CD4-positive, alpha-beta T cell treated with Interleukin-4 for 1 hour (primary cell): ENCODE data around the gene DMWD.
"Not testable (repeated sequence)": the region's sequence is repeated elsewhere in the genome, so short reads cannot be mapped to it uniquely, and the experiment has no call there.

ENCODE experiments used
- DNase-seq, 2 donors: peaks; one replicate each; pipeline ENCODE4 v3.0.0-alpha.2; 2020 to 2022

Gene DMWD

DNA sequence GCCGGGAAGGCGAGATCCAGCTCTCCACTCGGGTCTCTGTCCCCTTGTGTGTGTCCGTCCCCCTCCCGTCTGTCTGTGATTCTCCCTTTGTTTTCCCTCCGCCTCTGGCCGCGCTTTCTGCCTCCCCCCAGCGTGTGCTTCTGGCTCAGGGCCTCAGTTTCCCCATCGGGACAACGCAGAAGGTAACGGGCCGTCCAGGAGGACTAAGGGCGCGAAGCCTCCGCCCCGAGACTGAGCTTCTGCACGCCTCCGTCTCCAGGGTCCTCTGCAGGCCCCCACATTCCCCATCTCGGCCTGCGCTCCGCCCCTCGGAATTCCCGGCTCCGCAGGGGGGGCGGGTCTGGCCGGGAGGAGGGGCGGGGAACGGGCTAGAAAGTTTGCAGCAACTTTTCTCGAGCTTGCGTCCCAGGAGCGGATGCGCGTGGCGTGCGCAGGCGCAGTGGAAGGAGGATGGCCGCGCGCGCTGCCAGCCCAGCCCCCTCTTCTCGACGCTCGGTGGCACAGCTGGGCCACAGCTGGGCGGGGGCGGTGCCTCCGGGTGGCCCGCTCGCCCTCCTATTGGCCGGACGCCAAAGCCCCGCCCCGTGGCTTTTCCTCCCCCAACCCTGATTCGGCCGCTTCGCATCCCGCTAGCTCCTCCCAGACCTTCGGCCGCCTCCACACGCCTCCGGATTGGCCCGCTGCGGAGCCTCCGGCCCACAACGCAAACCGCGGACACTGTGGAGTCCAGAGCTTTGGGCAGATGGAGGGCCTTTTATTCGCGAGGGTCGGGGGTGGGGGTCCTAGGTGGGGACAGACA is 23.5 kb downstream of the DMWD start, which contains the start of gene SIX5:
Gene SIX5 (minus strand): TSS at position 269 of the 799 bp plus-strand sequence. CDS start 408 bp downstream, outside the sequence.
- DNase-seq = peak; percentile 96 to 97

- DNase-seq = peak; percentile 36 to 46
These were observed 24.0 kb downstream of the DMWD start for GRCh38 chr19:45768655-45768983.

GRCh38 chr19:45767881-45768654 is 24.6 kb downstream of the DMWD start:
- no peak for DNase-seq

DNA sequence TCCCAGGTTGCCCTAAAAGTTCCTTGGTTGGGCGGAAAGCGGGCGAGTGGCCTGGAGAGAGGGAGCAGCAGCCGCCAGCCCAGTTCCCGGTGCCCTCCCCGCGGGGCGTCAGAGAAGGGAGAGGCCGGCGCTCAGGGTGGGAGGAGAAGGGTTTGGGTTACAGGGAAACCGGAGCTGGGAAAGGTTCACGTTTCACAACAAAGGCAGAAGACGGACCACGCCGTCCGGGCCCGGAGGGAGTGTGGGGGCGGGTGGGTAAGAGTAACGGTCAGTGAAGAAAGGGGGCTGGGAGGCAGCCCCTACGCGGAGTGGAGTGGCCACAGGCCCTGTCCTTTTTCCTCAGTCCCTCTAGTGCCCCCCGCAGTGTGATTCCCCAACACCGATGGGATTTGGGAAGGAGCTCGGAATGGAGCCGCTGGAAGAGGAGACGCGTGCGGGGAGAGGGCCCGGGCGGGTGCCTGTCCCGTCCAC is 25.2 kb downstream of the DMWD start:
- DNase-seq = no peak

DNA sequence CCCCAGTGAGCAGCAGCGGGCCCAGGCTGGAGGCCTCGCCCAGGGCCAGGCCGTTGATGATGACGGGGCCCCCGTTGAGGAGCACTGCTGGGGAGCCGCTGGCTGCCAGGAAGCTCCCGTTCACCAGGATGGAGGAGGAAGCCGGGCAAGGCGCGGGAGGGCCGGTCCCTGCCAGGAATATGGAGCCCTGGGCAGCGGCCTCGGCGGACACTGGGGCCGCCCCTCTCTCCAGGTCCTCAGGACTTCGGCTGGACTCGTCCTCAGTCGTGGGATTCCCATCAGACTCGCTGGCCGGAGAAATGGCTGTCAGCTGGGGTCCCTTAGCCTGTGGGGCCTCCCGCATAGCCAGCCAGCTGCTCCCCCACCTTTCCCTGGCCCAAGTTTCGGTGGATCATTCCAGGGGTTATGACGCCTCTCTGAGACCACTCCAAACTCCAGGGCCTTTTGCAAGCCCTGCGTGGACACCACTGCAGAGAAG is 25.7 kb downstream of the DMWD start:
- no peak for DNase-seq

DNA sequence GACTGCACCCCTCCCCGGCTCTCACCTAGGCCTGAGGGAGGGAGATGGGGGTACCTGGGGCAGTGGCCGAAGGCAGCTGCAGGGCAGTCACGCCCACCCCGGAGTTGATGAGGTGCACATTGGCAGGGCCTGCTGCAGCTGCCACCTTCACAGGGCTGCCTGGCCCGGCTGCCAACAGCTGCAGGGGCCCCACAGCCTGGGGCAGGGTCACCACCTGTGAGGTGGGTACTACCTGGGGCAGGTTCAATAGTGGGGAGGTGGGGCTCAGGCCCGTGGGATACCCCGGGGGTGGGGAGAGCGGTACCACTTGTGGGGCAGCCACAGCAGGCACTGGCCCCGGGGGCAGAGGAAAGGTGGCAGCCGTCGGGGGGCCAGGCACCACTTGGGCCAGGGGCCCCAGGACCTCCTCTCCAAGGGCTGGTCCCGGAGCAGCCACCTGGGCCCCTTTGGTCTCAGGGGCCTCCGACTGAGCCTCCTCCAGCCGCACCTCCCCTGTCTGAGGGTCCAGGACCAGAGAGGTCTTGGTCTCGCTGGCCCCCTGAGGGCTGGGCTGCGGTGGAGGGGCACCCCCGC is 26.3 kb downstream of the DMWD start:
- no peak for DNase-seq

GRCh38 chr19:45765702-45766295 is 26.8 kb downstream of the DMWD start:
- DNase-seq = no peak

DNA sequence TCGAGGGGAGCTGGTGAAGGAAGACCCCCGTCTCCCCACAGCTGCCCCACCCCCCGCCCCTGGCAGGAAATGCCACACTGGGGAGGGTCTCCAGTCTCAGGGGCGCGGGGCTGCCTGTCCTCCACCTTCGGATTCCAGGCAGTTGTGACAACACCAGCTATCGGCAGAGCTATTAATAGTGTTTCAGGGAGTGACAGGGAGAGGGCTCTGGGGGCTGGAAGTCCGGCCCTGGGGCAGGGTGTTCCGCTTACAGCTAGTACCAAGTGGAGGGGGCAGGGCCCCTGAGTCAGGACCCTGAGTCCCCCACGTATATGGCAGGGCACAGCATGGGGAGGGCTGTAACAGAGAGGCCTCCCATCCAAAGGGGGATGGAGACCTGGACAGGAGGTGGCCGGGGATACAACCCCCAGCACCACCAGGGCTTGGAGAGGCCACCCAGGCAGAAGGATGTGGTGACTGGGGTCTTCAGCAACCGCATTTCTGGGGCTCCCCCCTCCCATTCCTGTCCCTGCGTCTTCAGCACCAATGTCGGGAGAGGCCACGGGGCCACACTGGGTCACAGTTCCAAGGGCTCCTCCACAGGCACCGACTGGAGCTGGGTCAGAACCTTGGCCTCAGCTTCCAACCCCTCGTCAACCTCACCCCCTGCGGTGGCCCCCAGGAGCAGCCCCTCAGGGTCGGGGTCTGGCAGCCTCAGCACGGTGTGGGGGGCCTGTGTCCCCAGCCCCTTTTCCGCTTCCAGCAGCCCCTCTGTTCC is 27.5 kb downstream of the DMWD start:
- no peak for DNase-seq

GRCh38 chr19:45764475-45764874 is 28.2 kb downstream of the DMWD start:
- no peak for DNase-seq

DNA sequence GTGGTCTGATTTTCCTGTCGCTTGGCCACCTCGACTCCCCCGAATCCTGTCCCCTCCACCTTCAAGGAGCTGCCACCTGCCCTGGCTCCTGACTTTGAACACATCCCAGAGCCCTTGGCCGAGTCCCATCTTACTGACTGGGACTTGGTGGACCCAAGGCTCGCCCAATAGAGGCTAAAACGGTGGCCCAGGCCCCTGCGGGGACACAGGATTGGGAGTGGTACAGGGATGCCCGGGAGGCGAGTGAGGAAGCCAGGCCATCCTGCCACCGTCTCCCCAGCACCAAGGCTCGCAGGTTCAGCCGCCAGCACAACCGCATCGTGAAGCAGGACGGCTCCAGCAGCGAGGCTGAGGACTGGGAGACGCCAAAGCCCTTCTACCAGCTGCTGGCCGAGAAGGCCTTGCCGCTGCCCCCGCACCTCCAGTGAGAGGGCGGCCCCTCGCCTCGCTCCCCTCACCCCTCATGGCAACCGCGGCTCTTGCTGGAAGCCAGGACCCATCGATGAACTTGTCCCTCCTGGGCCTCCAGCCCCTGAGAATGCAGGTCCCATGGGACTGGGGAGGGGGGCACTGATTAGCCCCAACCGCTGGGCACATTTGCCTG is 28.9 kb downstream of the DMWD start:
- no peak for DNase-seq

DNA sequence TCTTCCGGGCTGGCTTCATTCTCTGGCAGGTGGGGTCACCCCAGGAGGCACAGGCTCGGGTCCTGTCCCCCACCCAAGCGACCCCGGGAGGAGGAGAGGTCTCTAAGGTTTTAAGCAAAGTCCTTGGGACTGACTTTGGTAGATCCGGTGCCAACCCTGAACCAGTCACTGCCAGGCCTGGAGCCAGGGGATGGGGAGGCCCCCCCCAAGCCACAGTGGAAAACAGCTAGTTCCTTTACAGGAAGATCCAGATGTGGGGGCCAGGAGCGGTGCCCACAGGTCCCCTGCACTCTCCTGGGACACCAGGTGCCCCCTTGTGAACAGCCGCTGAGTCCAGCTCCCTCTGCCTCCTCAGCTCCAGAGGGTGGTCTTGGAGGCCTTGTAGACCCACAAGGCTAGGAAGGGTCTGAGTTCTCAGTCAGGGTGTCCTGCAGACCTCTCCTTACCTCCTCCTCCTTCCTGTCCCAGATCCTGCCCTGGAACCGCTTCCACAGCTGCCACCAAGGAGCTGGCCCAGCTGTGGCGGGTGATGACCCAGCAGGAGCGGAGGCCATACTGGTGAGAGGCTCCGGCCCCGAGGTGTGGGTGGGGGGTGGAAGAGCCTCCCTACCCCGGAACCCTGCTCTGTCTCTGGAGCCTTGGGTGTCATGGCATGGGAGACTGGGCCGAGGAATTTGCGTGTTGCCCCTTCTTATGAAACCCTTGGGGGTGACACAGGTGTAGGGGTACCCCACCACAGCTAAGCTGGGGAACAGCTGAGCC is 29.6 kb downstream of the DMWD start:
- no peak for DNase-seq

GRCh38 chr19:45761714-45762113 is 30.9 kb downstream of the DMWD start:
- no peak for DNase-seq

DNA sequence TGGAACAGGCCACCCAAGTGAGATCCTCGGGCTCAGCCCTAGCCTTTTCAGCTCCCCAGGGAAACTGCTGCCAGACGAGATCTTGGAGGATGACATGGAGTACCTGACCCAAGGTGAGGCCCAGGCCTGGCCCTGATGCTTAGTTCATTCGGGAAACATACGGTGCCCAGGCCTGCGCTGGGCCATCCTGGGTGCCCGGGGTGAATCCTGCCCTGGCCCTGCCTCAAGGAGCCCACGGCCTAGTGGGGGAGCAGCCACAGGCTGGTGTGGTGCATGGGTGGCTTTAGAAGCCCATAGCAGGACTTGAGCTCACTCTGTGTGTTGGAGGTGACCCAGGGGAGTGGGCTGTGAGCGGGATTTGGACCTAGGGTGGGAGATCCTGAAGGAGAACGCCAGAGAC is 33.7 kb downstream of the DMWD start:
- no peak for DNase-seq

- no peak for DNase-seq
These were observed 35.0 kb downstream of the DMWD start for GRCh38 chr19:45757695-45758094.

- no peak for DNase-seq
These were observed 38.3 kb downstream of the DMWD start for GRCh38 chr19:45754323-45754722.

DNA sequence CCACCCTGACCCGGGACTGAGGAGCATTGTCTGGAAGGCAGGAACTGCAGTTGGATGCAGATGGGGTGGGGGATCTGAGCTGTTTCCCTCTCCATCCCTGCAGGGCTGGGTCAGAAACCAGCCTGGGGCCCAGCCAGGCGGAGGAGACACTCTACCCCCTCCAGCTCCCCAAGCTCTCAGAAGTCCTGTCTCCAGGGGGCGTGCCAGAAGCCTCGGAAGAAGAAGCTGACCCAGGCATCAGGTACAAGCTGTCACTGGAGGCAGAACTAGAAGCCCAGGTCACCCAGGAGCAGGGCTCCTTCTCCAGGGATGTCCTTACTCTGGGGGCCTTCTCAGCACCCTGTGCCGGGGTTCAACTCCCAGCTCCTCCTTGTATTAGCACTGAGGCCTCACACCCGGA is 39.1 kb downstream of the DMWD start:
- DNase-seq = no peak

DNA sequence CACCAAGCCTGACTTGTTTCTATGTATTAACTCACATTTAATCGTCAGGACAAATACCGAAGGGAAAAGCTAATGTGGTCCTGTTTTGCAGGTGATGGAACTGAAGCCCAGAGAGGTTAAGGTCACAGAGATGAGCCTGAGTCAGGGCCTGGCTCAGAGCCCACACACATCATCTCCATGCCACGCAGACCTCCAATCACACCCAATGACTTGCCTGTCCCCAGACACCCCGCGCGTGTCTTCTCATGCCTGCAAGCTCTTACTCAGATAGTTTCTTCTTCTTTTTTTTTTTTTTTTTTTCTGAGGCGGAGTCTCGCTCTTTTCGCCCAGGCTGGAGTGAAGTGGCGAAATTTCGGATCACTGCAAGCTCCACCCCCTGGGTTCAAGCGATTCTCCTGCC is 40.0 kb downstream of the DMWD start:
- no peak for DNase-seq

GRCh38 chr19:45751483-45751882 is 41.2 kb downstream of the DMWD start:
- DNase-seq = not testable (repeated sequence)

DNA sequence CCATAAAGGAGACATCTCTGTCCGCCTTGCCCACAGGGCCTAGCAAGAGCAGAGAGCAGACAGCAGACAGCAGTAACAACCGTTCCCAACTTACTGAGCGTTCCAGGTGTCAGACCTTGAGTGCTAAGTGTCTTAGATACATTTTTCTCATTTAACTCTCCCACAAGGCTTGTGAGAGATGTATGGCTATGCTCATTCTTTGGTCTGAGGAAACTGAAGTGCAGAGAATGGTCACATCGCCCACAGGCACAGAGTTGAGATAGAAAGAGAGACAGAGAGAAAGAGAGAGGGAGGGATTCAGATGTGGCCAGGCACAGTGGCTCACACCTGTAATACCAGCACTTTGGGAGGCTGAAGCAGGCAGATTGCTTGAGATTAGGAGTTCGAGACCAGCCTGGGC is 45.1 kb downstream of the DMWD start:
- DNase-seq = no peak

GRCh38 chr19:45746866-45747265 is 45.8 kb downstream of the DMWD start:
- DNase-seq = no peak

DNA sequence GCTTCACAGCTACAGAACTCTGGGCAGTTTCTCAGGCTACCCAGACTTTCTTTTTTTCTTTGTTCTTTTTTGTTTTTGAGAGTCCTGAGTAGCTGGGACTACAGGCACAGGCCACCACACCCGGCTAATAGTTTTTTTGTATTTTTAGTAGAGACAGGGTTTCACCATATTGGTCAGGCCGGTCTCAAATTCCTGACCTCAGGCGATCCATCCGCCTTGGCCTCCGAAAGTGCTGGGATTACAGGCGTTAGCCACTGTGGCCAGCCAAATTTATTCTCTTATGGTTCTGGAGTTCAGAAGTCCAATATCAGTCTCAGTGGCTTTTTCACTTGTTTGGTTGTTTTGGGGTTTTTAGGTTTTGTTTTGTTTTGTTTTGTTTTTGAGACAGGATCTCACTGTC is 47.0 kb downstream of the DMWD start:
- no peak for DNase-seq
